C4-2B (cell line): ENCODE data around the gene HSPB6.

Source experiments
- ZFX ChIP-seq: fragments of 450-650 bp; IDR thresholded peaks from 2 replicates; pipeline ENCODE4 v1.6.1; 2017
- TF ChIP-seq, protein P1 (sequence below): fragments of 450-650 bp; conservative IDR thresholded peaks from 2 replicates; pipeline ENCODE4 v1.5.1; 2017; ENCODE audit warnings: mild to moderate bottlenecking

DNA sequence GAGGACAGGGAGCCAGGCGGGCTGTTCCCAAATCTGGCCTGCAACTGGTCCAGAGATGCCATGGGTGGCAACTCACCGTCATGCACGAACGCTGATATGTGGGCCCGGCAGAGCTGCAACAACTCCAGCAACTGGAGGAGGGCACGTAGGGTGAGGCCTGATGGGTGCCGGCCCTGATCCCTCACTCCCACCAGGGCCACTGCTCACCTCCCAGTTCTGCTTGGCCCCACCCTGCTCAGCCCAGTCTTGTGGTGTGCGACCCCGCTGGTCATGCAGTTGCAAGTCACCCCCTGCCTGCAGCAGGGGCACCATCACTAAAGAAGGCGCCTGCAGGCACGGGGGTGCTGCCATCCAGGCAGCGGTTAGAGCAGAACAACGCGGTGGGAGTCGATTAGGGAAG lies 35.5 kb upstream of the HSPB6 start:
- TF ChIP-seq ZFX: no peak
- TF ChIP-seq, protein P1, sequence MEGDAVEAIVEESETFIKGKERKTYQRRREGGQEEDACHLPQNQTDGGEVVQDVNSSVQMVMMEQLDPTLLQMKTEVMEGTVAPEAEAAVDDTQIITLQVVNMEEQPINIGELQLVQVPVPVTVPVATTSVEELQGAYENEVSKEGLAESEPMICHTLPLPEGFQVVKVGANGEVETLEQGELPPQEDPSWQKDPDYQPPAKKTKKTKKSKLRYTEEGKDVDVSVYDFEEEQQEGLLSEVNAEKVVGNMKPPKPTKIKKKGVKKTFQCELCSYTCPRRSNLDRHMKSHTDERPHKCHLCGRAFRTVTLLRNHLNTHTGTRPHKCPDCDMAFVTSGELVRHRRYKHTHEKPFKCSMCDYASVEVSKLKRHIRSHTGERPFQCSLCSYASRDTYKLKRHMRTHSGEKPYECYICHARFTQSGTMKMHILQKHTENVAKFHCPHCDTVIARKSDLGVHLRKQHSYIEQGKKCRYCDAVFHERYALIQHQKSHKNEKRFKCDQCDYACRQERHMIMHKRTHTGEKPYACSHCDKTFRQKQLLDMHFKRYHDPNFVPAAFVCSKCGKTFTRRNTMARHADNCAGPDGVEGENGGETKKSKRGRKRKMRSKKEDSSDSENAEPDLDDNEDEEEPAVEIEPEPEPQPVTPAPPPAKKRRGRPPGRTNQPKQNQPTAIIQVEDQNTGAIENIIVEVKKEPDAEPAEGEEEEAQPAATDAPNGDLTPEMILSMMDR: no peak
